Measurements from ENCODE around the gene SLC29A3. TPM values are rescaled to one million over a fixed set of nuclear protein-coding genes. Genes with fewer than 3 reads are reported as not detected.

The SLC29A3 gene
- total and polyA plus RNA-seq, 2 of the 8 experiments (the other 6 are each of a cell fraction or from before 2014, with no cell fraction given) = 14.0 to 24.6 TPM

DNA sequence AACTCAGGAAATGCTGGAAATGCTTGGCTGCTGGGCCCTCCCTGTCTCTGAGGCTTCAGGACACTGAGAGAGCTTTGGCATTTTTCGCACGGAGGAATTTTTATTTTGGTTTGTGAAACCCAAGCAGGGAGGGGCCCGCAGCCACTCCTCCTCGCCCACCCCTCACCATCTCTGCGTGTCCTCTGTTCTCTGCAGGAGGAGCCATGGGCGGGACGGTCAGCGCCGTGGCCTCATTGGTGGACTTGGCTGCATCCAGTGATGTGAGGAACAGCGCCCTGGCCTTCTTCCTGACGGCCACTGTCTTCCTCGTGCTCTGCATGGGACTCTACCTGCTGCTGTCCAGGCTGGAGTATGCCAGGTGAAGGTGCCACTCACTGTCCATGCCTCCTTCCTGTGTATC is 36.8 kb downstream of the SLC29A3 start:
- peaks cover 0 to 3% (median 0%) of the 10 kb centered on the region in 4 experiments; a peak in 1 of 7 replicates for H3K4me1 ChIP-seq (replicated peaks in 1 of 4; ENCODE audit: control insufficient read depth in 3 of 4, insufficient read depth in 4 of 4, low read length in 3 of 4)
- H2BK5ac ChIP-seq (ENCODE audit: low read depth, low read length) = no peak overlapping the region
- H2BK120ac ChIP-seq (replicated peaks; ENCODE audit: low read depth, low read length) = no peak overlapping the region
- peaks cover 0 to 16% (median 1%) of the 10 kb centered on the region in 4 experiments; a peak in 3 of 8 replicates for H3K36me3 ChIP-seq (ENCODE audit: control insufficient read depth in 2 of 4, insufficient read depth in 4 of 4, low read length in 3 of 4)
- H4K20me1 ChIP-seq (replicated peaks in 1 of 2; ENCODE audit: control insufficient read depth in 1 of 2, insufficient read depth in 2 of 2, low read length in 2 of 2) = peaks cover 3 to 6% of the 10 kb centered on the region in 2 experiments
- no peak overlapping the region for H3K23ac ChIP-seq (ENCODE audit: insufficient read length)
- H3K4me2 ChIP-seq (ENCODE audit: insufficient read depth in 1 of 2, low read depth in 2 of 2, low read length in 2 of 2) = no peak overlapping the region
- no peaks in the 10 kb centered on the region for H3K9me3 ChIP-seq (ENCODE audit: insufficient read depth in 2 of 2, low read depth in 1 of 2, low read length in 1 of 2)
- no peak overlapping the region for H4K91ac ChIP-seq (replicated peaks; ENCODE audit: insufficient read length, low read length)
- no peak overlapping the region for H3K9ac ChIP-seq (replicated peaks in 1 of 4; ENCODE audit: extremely low read depth in 1 of 4, low read depth in 3 of 4, low read length in 3 of 4)
- no peak overlapping the region for H2AFZ ChIP-seq (ENCODE audit: low read length)
- no peaks in the 10 kb centered on the region for H3K79me2 ChIP-seq (ENCODE audit: control insufficient read depth in 1 of 2, insufficient read depth in 2 of 2, low read length in 2 of 2)
- no peak overlapping the region for H3K4me3 ChIP-seq (ENCODE audit: extremely low read depth in 1 of 4, insufficient read depth in 2 of 4, low read depth in 3 of 4, low read length in 4 of 4)
- H3K79me1 ChIP-seq (ENCODE audit: low read depth, low read length) = no peaks in the 10 kb centered on the region
- H3K14ac ChIP-seq (ENCODE audit: insufficient read length) = no peak overlapping the region
- ChIA-PET CTCF (ENCODE audit: partially characterized antibody) (interaction anchor here (0.9 to 1.1 kb wide), 2 partner anchors 13 to 73 kb away, joined by 3 read pairs; no protein-coding TSS in a partner anchor), POLR2A (ENCODE audit: partially characterized antibody) (no interaction called here)
- 83% methylated on average over 12 of the region's 12 CpGs; no CpG with 5 or more reads in 1 of the 2 experiments for WGBS, 2 experiments (ENCODE audit: extremely low coverage in 1 of 2, insufficient coverage in 1 of 2, insufficient read length in 1 of 2, insufficient replicate concordance in 2 of 2, low coverage in 1 of 2, low lambda C conversion rate in 2 of 2, missing lambda C conversion rate in 1 of 2)
- H2AK5ac ChIP-seq (ENCODE audit: low read depth, low read length) = no peak overlapping the region
- no peaks in the 10 kb centered on the region for H3K27me3 ChIP-seq (replicated peaks in 1 of 4; ENCODE audit: control insufficient read depth in 3 of 4, extremely low read depth in 1 of 4, insufficient read depth in 3 of 4, low read length in 3 of 4)
- H4K8ac ChIP-seq (ENCODE audit: extremely low read depth, insufficient read depth, low read length) = no peak overlapping the region; the same call in 1 of the 2 replicates
- H3K18ac ChIP-seq (ENCODE audit: extremely low read depth, low read length) = no peak overlapping the region
- no peak overlapping the region for H2BK12ac ChIP-seq (ENCODE audit: low read depth, low read length)
- no peaks in the 10 kb centered on the region for H3K23me2 ChIP-seq (ENCODE audit: low read depth, low read length)
- FAIRE-seq (no peak), DNase-seq (ENCODE audit: low read depth in 1 of 2, low spot score in 2 of 2) (no peak)
- no peak overlapping the region for H2BK15ac ChIP-seq (ENCODE audit: low read length)
- no peak overlapping the region for H4K5ac ChIP-seq (ENCODE audit: insufficient read length, low read depth, low read length)
- H3K4ac ChIP-seq (replicated peaks; ENCODE audit: insufficient read length, low read depth, low read length) = no peak overlapping the region
- no peak overlapping the region for H3K27ac ChIP-seq (ENCODE audit: low read depth, low read length)
- no peak overlapping the region for H2BK20ac ChIP-seq (ENCODE audit: low read length)
- H3K56ac ChIP-seq (replicated peaks; ENCODE audit: insufficient read length, low read depth, low read length) = no peak overlapping the region
- no peak for TF ChIP-seq ZNF274 (IDR thresholded peaks at IDR 0.05; ENCODE audit: borderline replicate concordance, extremely low read depth, low read length)
- TF ChIP-seq TBP (IDR thresholded peaks at IDR 0.05; ENCODE audit: low read depth, low read length) = no peak
- TF ChIP-seq RBBP5 (IDR thresholded peaks at IDR 0.05; ENCODE audit: borderline replicate concordance, low read depth, low read length) = no peak
- TF ChIP-seq HDAC6 (IDR thresholded peaks at IDR 0.05; ENCODE audit: low read depth, low read length) = no peak
- no peak for TF ChIP-seq BRCA1 (IDR thresholded peaks at IDR 0.05; ENCODE audit: low read depth, low read length)
- no peak for TF ChIP-seq CEBPB (IDR thresholded peaks at IDR 0.05; ENCODE audit: low read depth, low read length)
- no peak for TF ChIP-seq SIN3A (conservative IDR thresholded peaks at IDR 0.05 in 1 of 2, IDR thresholded peaks at IDR 0.05 in 1 of 2; ENCODE audit: low read depth in 1 of 2, low read length in 2 of 2)
- TF ChIP-seq CBX5 (IDR thresholded peaks at IDR 0.05; ENCODE audit: low read depth, low read length) = no peak
- TF ChIP-seq CBX8 (IDR thresholded peaks at IDR 0.05; ENCODE audit: borderline replicate concordance, low read depth, low read length) = no peak
- no peak for TF ChIP-seq BACH1 (IDR thresholded peaks at IDR 0.05; ENCODE audit: low read length)
- no peak for TF ChIP-seq NRF1 (IDR thresholded peaks at IDR 0.05; ENCODE audit: low read depth, low read length)
- no peak for TF ChIP-seq TAF1 (IDR thresholded peaks at IDR 0.05; ENCODE audit: low read depth, low read length)
- no peak for TF ChIP-seq ASH2L (IDR thresholded peaks at IDR 0.05; ENCODE audit: low read length)
- TF ChIP-seq BCL11A (IDR thresholded peaks at IDR 0.05; ENCODE audit: low read depth in 2 of 2, low read length in 2 of 2) = no peak
- TF ChIP-seq RXRA (IDR thresholded peaks at IDR 0.05; ENCODE audit: insufficient read depth, low read depth, low read length) = no peak
- no peak for TF ChIP-seq JUND (IDR thresholded peaks at IDR 0.05; ENCODE audit: low read length)

Data from H1 (cell line).